Upper lobe of left lung (tissue), 4 donors: ENCODE results near the gene MFSD12.

Source experiments
- CTCF ChIP-seq, 6 experiments: fragments of 450-650 bp in 4 of 6; fragments of 200-600 bp in 2 of 6; sonication (generic) in 2 of 6; IDR thresholded peaks; one replicate each; pipeline ENCODE4 v1.5.1; 2016 to 2019; ENCODE audit warnings: antibody characterized with exemption in 6 of 6
- POLR2AphosphoS5 ChIP-seq, 2 donors: sonication (generic); formaldehyde crosslinking; IDR thresholded peaks; one replicate each; pipeline ENCODE4 v1.5.1; 2017; ENCODE audit warnings: antibody characterized with exemption in 2 of 2

GRCh38 chr19:3603121-3603811, 45.9 kb upstream of the MFSD12 start:
- TF ChIP-seq CTCF (IDR thresholded peaks at IDR 0.05): no peak
- no peak for TF ChIP-seq POLR2AphosphoS5 (IDR thresholded peaks at IDR 0.05)
